ENCODE results near the gene ABCG4. TPM values are rescaled to one million over a fixed set of nuclear protein-coding genes. Genes with fewer than 3 reads are reported as not detected.

The ABCG4 gene
- total RNA-seq (1 to 10 TPM in 4 of 9 donors, under 1 TPM in 5; 0.38 to 2.1 (median 0.98) TPM), polyA plus RNA-seq (1 to 10 TPM in 1 of 2 donors, under 1 TPM in 1; 0.25 to 1.1 TPM)
- long read RNA-seq, donor 1, partial matches to known transcripts = 0 of 2 reads
- long read RNA-seq, donor 1, other reads (novel, unspliced or antisense) = 2 of 2 reads
- long read RNA-seq, donor 2, partial matches to known transcripts = 1 of 2 reads
- long read RNA-seq, donor 2, other reads (novel, unspliced or antisense) = 0 of 2 reads
- long read RNA-seq, donor 3, partial matches to known transcripts = 1 of 2 reads
- long read RNA-seq, donor 3, other reads (novel, unspliced or antisense) = 1 of 2 reads

DNA sequence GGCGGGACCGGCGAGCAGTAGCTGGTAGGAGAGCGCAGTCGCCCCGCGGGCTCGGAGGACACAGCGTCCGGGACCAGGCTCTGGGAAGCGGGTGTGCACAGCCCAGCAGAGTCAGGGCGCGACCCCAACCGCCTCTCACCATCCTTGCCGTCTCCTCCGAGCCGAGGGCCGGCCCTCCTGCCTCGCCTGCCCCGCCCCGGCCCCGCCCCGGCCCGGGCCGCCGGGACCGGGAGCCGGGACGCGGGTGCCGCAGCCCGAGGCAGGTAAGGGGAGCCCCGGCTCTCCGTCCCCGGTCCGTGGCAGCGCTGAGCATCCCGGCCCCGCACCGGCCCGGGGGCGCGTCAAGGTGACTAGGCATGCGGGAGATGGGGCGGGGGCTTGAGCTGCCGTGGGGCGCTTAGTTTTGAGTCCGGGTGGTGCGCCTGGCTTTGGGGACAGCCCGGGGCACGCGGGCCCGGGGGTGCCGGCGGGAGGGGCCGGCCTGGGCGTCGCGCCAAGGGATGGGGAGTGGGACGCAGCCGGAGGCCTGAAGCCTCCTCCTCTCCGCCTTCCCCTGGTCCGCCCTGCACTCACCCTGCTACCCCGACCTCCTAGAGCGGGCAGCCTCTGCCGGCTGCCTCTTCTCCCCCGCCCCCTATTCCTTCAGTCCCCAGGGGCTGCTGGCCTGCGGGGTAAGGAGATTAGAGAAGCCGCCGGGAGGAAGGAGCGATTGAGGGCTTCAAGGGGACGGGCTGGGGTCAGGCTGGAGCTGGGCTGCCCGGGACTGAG is at the start of gene ABCG4:
Gene ABCG4 (plus strand): TSS at position 35 of the 768 bp plus-strand sequence. CDS start 914 bp downstream, outside the sequence.
- peaks cover 0 to 23% (median 7%) of the 10 kb centered on the region in 12 donors for H3K4me1 ChIP-seq
- no peaks in the 10 kb centered on the region for H3K36me3 ChIP-seq
- peak within 1 kb of the TSS; percentile 46 to 83 (median 63) for H3K4me3 ChIP-seq
- intact Hi-C loops (cut with DNase I) = loop anchor here in 6 of 10 donors (5.0 to 10.0 kb wide), 6 partner anchors 43 to 328 kb away; partner anchors contain the start of genes MCAM (in 1 of the 6) and RNF26 (in 1 of the 6)
- peaks cover 0 to 47% (median 0%) of the 10 kb centered on the region in 9 donors for H3K27me3 ChIP-seq
- no peak for TF ChIP-seq POLR2A (IDR thresholded peaks at IDR 0.05)
- WGBS, 4 donors = 1% methylated on average over 44 to 73 of the region's 73 CpGs
- DNase-seq (peak in 2 of 5 donors; percentile 39 to 76), ATAC-seq (peak in 3 of 4 donors; percentile 42 to 62 (median 53))
- no peaks in the 10 kb centered on the region for H3K9me3 ChIP-seq
- peak within 1 kb of the TSS in 1 of 12 donors; percentile 29 for H3K27ac ChIP-seq

DNA sequence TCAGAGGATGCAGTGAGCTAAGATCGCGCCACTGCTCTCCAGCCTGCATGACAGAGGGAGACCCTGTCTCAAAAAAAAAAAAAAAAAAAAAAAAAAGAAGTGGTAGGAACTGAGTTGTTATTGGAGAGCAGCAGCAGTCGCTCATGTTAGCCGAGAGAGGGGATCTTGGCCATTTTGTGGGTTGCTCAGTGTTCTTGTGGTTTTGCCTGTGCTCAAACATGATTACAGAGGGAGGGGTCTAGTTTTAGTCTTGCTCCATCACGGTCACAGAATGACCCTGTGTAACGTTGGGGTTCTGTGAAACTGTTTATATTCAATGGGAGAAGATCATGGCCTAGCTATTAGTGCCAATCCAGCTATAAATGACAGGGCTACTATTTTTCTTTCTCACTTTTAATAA is 49.1 kb upstream of the ABCG4 start:
- WGBS, 4 donors = 77 to 90% (median 80%) methylated on average over 6 of the region's 6 CpGs
- no peak overlapping the region for H3K27ac ChIP-seq
- H3K4me1 ChIP-seq = peaks cover 8 to 41% (median 28%) of the 10 kb centered on the region in 12 donors
- peaks cover 0 to 30% (median 21%) of the 10 kb centered on the region in 9 donors for H3K36me3 ChIP-seq
- intact Hi-C loops (cut with DNase I) = loop anchor here in 5 of 10 donors (5.0 to 10.0 kb wide), 6 partner anchors 42 to 235 kb away; partner anchors contain the start of genes HYOU1 (in 1 of the 5), MCAM (in 1 of the 5) and RNF26 (in 1 of the 5)
- H3K4me3 ChIP-seq = no peak overlapping the region
- no peak for DNase-seq
- H3K9me3 ChIP-seq = no peaks in the 10 kb centered on the region
- ATAC-seq = no peak
- no peaks in the 10 kb centered on the region for H3K27me3 ChIP-seq
- TF ChIP-seq, protein P1, sequence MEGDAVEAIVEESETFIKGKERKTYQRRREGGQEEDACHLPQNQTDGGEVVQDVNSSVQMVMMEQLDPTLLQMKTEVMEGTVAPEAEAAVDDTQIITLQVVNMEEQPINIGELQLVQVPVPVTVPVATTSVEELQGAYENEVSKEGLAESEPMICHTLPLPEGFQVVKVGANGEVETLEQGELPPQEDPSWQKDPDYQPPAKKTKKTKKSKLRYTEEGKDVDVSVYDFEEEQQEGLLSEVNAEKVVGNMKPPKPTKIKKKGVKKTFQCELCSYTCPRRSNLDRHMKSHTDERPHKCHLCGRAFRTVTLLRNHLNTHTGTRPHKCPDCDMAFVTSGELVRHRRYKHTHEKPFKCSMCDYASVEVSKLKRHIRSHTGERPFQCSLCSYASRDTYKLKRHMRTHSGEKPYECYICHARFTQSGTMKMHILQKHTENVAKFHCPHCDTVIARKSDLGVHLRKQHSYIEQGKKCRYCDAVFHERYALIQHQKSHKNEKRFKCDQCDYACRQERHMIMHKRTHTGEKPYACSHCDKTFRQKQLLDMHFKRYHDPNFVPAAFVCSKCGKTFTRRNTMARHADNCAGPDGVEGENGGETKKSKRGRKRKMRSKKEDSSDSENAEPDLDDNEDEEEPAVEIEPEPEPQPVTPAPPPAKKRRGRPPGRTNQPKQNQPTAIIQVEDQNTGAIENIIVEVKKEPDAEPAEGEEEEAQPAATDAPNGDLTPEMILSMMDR (IDR thresholded peaks at IDR 0.05) = no peak
- no peak for TF ChIP-seq POLR2A (IDR thresholded peaks at IDR 0.05)

DNA sequence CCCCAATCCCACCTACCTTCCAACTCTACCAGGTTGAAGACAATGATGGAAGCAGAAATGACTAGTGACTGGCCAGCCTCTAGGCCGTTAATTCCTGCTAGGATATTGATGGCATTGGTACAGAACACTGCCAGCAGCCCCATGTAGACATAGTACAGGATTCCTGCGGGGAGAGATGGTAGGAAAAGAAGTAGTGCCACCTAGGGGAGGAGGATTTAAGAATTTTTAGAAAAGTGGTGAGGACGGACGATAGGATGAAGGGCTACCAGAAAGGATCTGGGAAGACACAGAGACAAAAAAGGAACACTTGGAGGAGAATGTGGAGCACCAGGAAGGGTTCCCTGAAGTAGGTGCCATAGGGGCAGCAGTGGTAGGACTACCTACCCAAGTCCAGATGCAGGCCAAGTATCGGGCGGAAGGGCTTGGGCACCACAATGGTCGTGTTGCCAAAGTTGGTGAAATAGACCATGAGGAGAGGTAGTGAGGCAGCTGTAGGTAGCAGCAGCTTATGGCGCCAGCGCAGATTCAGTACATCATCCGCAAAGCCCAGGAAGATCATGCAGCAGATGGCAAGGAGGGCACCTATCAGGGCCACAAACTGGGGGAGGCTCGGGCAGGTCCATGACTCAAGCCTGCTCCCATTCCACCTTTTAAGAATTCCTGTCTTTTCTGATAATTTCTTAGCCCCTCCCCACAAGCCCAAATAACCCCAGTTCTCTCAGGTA is 48.4 kb upstream of the ABCG4 start:
- ATAC-seq = no peak
- Histone ChIP-seq H3K27me3 (no peaks in the 10 kb centered on the region), H3K4me3 (peak overlapping the region in 11 of 12 donors; percentile 56 to 94 (median 86)), H3K36me3 (peaks cover 0 to 30% (median 21%) of the 10 kb centered on the region in 9 donors), H3K4me1 (peaks cover 8 to 39% (median 28%) of the 10 kb centered on the region in 12 donors), H3K9me3 (no peaks in the 10 kb centered on the region), H3K27ac (no peak overlapping the region)
- no peak for DNase-seq
- TF ChIP-seq, protein P1 (IDR thresholded peaks at IDR 0.05) = peak in 4 of 12 donors; percentile 7 to 16 (median 11)
- no peak for TF ChIP-seq POLR2A (IDR thresholded peaks at IDR 0.05)
- WGBS, 4 donors = 50 to 58% (median 54%) methylated on average over 11 of the region's 11 CpGs
- intact Hi-C loops (cut with DNase I) = loop anchor here in 4 of 10 donors (5.0 to 10.0 kb wide), 4 partner anchors 97 to 234 kb away; partner anchors contain the start of genes MCAM (in 1 of the 4) and RNF26 (in 1 of the 4)
